Activated CD4-positive, alpha-beta T cell treated with anti-CD3 and anti-CD28 coated beads for 1 hour (primary cell): ENCODE data around the gene TMEM209.
"Not testable (repeated sequence)": the region's sequence is repeated elsewhere in the genome, so short reads cannot be mapped to it uniquely, and the experiment has no call there.

Experiments used
- DNase-seq: peaks from one replicate; pipeline ENCODE4 v3.0.0-alpha.2; 2020

Gene TMEM209

GRCh38 chr7:130141884-130142653 is 63.1 kb downstream of the TMEM209 start:
- no peak for DNase-seq

GRCh38 chr7:130141161-130141883 is 63.9 kb downstream of the TMEM209 start:
- no peak for DNase-seq

- DNase-seq = no peak
These were observed 64.5 kb downstream of the TMEM209 start for GRCh38 chr7:130140551-130141160.

GRCh38 chr7:130139193-130139960 is 65.8 kb downstream of the TMEM209 start:
- no peak for DNase-seq

GRCh38 chr7:130137207-130137606 is 68.0 kb downstream of the TMEM209 start:
- DNase-seq = no peak

GRCh38 chr7:130136579-130137167 is 68.5 kb downstream of the TMEM209 start:
- no peak for DNase-seq

- DNase-seq = no peak
These were observed 69.7 kb downstream of the TMEM209 start for GRCh38 chr7:130135208-130136205.

GRCh38 chr7:130134726-130135125 is 70.5 kb downstream of the TMEM209 start:
- no peak for DNase-seq

- DNase-seq = no peak
These were observed 71.0 kb downstream of the TMEM209 start for GRCh38 chr7:130134106-130134636.

GRCh38 chr7:130133029-130133782 is 72.0 kb downstream of the TMEM209 start:
- DNase-seq = no peak

- DNase-seq = no peak
These were observed 73.0 kb downstream of the TMEM209 start for GRCh38 chr7:130131964-130132875.

- DNase-seq = no peak
These were observed 73.9 kb downstream of the TMEM209 start for GRCh38 chr7:130131191-130131834.

- DNase-seq = no peak
These were observed 76.2 kb downstream of the TMEM209 start for GRCh38 chr7:130129011-130129411.

GRCh38 chr7:130127821-130128317 is 77.3 kb downstream of the TMEM209 start:
- no peak for DNase-seq

GRCh38 chr7:130127404-130127803 is 77.8 kb downstream of the TMEM209 start:
- no peak for DNase-seq

GRCh38 chr7:130126840-130127239 is 78.4 kb downstream of the TMEM209 start:
- DNase-seq = not testable (repeated sequence)

- DNase-seq = no peak
These were observed 80.5 kb downstream of the TMEM209 start for GRCh38 chr7:130124711-130125110.

GRCh38 chr7:130123501-130123900 is 81.7 kb downstream of the TMEM209 start:
- no peak for DNase-seq
